GM06990 (cell line): ENCODE measurements around the gene TTC33.

Experiments
- DNase-seq: peaks from one replicate; pipeline ENCODE4 v3.0.0-alpha.2; 2011; ENCODE audit not compliant: insufficient read length; ENCODE audit errors: extremely low read depth
- H3K27me3 ChIP-seq: replicated peaks from 2 replicates; pipeline ENCODE4 v1.6.0; 2011; ENCODE audit warnings: low read length; ENCODE audit not compliant: control insufficient read depth, insufficient read depth
- H3K36me3 ChIP-seq: 2 replicates; pipeline ENCODE4 v1.5.1; 2011; ENCODE audit warnings: low read length; ENCODE audit not compliant: control insufficient read depth, insufficient read depth
- H3K4me3 ChIP-seq: replicated peaks from 2 replicates; pipeline ENCODE4 v1.5.1; 2011; ENCODE audit warnings: low read depth, mild to moderate bottlenecking, control low read depth, low read length
- TF ChIP-seq, protein P1 (sequence below): IDR thresholded peaks from 2 replicates; pipeline ENCODE4 v1.5.1; 2011; ENCODE audit warnings: low read length, control low read depth, mild to moderate bottlenecking, inconsistent platforms; ENCODE audit not compliant: insufficient read depth, poor library complexity, severe bottlenecking

The TTC33 gene

GRCh38 chr5:40560474-40561110, 195.2 kb downstream of the TTC33 start:
- Histone ChIP-seq H3K4me3 (no peak overlapping the region), H3K36me3 (no peaks in the 10 kb centered on the region), H3K27me3 (no peaks in the 10 kb centered on the region)
- DNase-seq, result no peak
- TF ChIP-seq, protein P1, sequence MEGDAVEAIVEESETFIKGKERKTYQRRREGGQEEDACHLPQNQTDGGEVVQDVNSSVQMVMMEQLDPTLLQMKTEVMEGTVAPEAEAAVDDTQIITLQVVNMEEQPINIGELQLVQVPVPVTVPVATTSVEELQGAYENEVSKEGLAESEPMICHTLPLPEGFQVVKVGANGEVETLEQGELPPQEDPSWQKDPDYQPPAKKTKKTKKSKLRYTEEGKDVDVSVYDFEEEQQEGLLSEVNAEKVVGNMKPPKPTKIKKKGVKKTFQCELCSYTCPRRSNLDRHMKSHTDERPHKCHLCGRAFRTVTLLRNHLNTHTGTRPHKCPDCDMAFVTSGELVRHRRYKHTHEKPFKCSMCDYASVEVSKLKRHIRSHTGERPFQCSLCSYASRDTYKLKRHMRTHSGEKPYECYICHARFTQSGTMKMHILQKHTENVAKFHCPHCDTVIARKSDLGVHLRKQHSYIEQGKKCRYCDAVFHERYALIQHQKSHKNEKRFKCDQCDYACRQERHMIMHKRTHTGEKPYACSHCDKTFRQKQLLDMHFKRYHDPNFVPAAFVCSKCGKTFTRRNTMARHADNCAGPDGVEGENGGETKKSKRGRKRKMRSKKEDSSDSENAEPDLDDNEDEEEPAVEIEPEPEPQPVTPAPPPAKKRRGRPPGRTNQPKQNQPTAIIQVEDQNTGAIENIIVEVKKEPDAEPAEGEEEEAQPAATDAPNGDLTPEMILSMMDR, result no peak

- TF ChIP-seq, protein P1, result no peak
- no peak overlapping the region for H3K4me3 ChIP-seq
- no peaks in the 10 kb centered on the region for H3K36me3 ChIP-seq
- no peak for DNase-seq
- H3K27me3 ChIP-seq, result no peaks in the 10 kb centered on the region
These were observed 196.5 kb downstream of the TTC33 start for GRCh38 chr5:40559306-40559705.

- Histone ChIP-seq H3K4me3 (no peak overlapping the region), H3K27me3 (no peaks in the 10 kb centered on the region), H3K36me3 (no peaks in the 10 kb centered on the region)
- TF ChIP-seq, protein P1, result no peak
- no peak for DNase-seq
These were observed 198.3 kb downstream of the TTC33 start for GRCh38 chr5:40557501-40557900.

GRCh38 chr5:40556811-40557210, 198.9 kb downstream of the TTC33 start:
- Histone ChIP-seq H3K27me3 (no peaks in the 10 kb centered on the region), H3K36me3 (no peaks in the 10 kb centered on the region), H3K4me3 (no peak overlapping the region)
- TF ChIP-seq, protein P1, result no peak
- DNase-seq, result no peak

GRCh38 chr5:40555886-40556285, 199.9 kb downstream of the TTC33 start:
- Histone ChIP-seq H3K4me3 (no peak overlapping the region), H3K27me3 (no peaks in the 10 kb centered on the region), H3K36me3 (no peaks in the 10 kb centered on the region)
- TF ChIP-seq, protein P1, result no peak
- no peak for DNase-seq

GRCh38 chr5:40554813-40555212, 200.9 kb downstream of the TTC33 start:
- no peaks in the 10 kb centered on the region for H3K36me3 ChIP-seq
- TF ChIP-seq, protein P1, result no peak
- H3K27me3 ChIP-seq, result no peaks in the 10 kb centered on the region
- H3K4me3 ChIP-seq, result no peak overlapping the region
- DNase-seq, result no peak
